Activated T-cell treated with anti-CD3 and anti-CD28 coated beads, Interleukin-2, amount 50 U/mL, for 24 hours (primary cell): ENCODE results near the gene THBS3.
"Not testable (repeated sequence)": the region's sequence is repeated elsewhere in the genome, so short reads cannot be mapped to it uniquely, and the experiment has no call there.

ENCODE experiments used
- DNase-seq: peaks from one replicate; pipeline ENCODE4 v3.0.0-alpha.2; 2020
- H3K27ac Mint-ChIP-seq: 2 replicates; pipeline ENCODE4 v1.8.0; 2020; ENCODE audit warnings: mild to moderate bottlenecking, mixed read lengths
- H3K27me3 Mint-ChIP-seq: 2 replicates; pipeline ENCODE4 v1.8.0; 2020; ENCODE audit warnings: mixed read lengths
- H3K36me3 Mint-ChIP-seq: 2 replicates; pipeline ENCODE4 v1.8.0; 2020; ENCODE audit warnings: low read depth, mixed read lengths
- H3K4me1 Mint-ChIP-seq: 2 replicates; pipeline ENCODE4 v1.8.0; 2020; ENCODE audit warnings: low read depth, mixed read lengths
- H3K4me3 Mint-ChIP-seq: 2 replicates; pipeline ENCODE4 v1.8.0; 2020; ENCODE audit warnings: mild to moderate bottlenecking, moderate library complexity, mixed read lengths
- H3K9me3 Mint-ChIP-seq: 2 replicates; pipeline ENCODE4 v1.8.0; 2020; ENCODE audit warnings: mixed read lengths

Gene THBS3

DNA sequence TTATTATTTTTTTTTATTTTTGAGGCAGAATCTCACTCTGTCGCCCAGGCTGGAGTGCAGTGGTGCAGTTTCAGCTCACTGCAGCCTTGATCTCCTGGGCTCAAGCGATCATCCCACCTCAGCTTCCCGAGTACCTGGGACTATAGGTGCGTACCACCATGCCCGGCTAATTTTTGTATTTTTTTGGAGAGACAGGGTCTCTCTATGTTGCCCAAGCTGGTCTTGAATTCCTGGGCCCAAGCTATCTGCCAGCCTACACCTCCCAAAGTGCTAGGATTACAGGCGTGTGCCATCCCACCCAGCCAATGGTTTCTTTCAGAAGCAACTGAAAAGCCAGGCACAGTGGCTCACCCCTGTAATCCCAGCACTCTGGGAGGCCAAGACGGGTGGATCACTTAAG lies 36.9 kb downstream of the THBS3 start:
- peaks cover 50% of the 10 kb centered on the region for H3K36me3 Mint-ChIP-seq
- DNase-seq, result peak; percentile 12
- H3K27ac Mint-ChIP-seq, result peak overlapping the region; percentile 97
- H3K4me1 Mint-ChIP-seq, result peaks cover 56% of the 10 kb centered on the region
- no peaks in the 10 kb centered on the region for H3K9me3 Mint-ChIP-seq
- no peak overlapping the region for H3K4me3 Mint-ChIP-seq
- H3K27me3 Mint-ChIP-seq, result no peaks in the 10 kb centered on the region

DNA sequence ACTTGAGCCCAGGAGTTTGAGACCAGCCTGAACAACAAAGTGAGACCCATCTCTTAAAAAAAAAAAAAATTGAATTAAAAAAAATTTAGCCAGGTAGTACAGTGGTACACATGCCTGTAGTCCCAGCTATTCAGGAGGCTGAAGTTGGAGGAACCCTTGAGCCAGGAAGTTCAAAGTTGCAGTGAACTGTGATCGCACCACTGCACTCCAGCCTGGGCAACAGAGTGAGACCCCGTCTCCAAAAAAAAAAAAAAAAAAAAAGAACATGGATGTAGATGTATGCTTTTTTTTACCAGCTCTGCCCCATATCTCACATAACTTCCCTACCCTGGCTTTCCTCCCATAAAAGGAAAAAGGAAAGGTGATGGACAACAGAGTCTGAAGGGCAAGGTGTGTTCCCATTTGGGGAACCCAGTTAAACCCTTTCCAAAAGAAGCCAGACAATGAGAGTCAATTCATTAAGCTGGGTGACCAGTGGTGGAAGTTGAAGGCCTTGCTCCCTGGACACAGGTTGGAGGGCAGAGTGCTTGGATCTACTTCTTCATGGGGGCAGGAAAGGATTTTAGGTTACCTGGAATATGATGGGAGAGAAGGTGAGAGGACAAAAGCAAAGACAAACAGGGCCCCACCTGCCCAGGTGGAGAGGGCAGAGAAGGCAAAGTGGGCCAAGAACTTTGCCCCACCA lies 37.5 kb downstream of the THBS3 start:
- no peaks in the 10 kb centered on the region for H3K9me3 Mint-ChIP-seq
- peaks cover 50% of the 10 kb centered on the region for H3K36me3 Mint-ChIP-seq
- H3K27ac Mint-ChIP-seq, result peak overlapping the region; percentile 54
- no peaks in the 10 kb centered on the region for H3K27me3 Mint-ChIP-seq
- peak; percentile 5 for DNase-seq
- no peak overlapping the region for H3K4me3 Mint-ChIP-seq
- H3K4me1 Mint-ChIP-seq, result peaks cover 51% of the 10 kb centered on the region

DNA sequence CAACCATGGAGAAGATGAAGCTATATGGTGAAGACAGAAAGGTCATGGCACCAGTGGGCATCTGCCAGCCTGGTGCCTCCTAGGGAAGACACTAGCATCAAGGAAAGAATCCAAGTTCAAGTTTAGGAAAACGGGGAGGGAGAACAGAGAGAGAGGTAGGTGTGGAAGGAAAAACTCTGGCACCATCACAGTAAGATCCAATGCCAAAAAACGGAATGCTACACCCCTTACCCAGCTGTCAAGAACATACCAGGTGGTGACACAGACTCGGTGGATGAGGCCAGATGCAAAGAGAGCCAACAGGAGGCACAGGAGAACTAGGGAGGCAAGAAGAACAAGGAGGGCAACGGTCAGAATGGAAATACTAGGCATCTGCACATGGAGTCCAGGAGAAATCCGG lies 38.2 kb downstream of the THBS3 start:
- Mint-ChIP-seq H3K4me3 (no peak overlapping the region), H3K9me3 (no peaks in the 10 kb centered on the region), H3K27me3 (no peaks in the 10 kb centered on the region), H3K36me3 (peaks cover 50% of the 10 kb centered on the region), H3K27ac (peak overlapping the region; percentile 16), H3K4me1 (peaks cover 45% of the 10 kb centered on the region)
- peak; percentile 20 for DNase-seq

DNA sequence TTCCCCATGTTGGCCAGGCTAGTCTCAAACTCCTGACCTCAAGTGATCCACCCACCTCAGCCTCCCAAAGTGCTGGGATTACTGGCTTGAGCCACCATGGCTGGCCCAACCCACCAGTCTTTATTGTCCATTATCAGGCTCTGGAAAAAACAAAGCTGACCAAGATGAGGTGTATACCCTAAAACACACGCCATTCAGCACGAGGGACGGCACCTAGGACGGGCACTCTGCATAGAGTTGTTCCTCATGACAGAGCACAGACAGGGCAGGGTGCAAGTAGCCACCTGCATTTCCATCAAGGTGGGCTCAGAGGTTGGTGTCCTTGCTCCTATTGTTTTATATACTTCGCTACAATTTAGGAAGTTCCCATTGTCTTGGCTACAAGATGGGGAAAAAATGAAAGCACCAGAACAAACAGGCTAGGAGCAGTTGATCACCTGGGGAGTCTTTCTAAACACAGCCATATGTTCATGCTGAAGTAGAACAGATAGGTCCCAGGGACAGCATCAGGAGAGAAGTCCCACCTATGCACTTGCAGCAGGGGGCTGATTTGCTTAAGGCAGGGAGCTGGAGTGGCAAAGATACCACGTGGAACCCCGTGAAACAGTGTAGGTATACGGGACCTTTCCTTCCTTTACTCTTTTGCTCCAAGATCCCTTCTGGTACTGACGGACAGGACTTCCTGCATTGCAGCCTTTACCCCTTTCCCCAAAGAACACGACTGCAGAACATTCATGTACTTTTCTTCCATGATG lies 39.1 kb downstream of the THBS3 start:
- no peak overlapping the region for H3K4me3 Mint-ChIP-seq
- DNase-seq, result peak; percentile 26
- no peak overlapping the region for H3K27ac Mint-ChIP-seq
- peaks cover 46% of the 10 kb centered on the region for H3K36me3 Mint-ChIP-seq
- no peaks in the 10 kb centered on the region for H3K9me3 Mint-ChIP-seq
- no peaks in the 10 kb centered on the region for H3K27me3 Mint-ChIP-seq
- peaks cover 39% of the 10 kb centered on the region for H3K4me1 Mint-ChIP-seq

DNA sequence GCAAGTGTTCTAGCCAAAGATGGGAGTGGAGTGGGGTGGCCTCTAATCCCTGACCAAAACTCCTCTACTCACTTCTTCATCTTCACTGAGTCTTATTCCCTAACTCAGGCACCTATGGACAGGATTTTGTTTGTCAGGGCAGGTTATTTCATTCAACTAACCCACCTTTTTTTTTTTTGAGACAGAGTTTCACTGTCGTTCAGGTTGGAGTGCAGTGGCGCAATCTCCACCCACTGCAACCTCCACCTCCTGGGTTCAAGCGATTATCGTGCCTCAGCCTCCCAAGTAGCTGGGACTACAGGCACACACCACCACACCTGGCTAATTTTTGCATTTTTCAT lies 39.6 kb downstream of the THBS3 start:
- Mint-ChIP-seq H3K27ac (peak overlapping the region; percentile 71), H3K36me3 (peaks cover 46% of the 10 kb centered on the region), H3K4me1 (peaks cover 33% of the 10 kb centered on the region)
- H3K4me3 Mint-ChIP-seq, DNase-seq, H3K9me3 Mint-ChIP-seq, H3K27me3 Mint-ChIP-seq: not testable (repeated sequence)

DNA sequence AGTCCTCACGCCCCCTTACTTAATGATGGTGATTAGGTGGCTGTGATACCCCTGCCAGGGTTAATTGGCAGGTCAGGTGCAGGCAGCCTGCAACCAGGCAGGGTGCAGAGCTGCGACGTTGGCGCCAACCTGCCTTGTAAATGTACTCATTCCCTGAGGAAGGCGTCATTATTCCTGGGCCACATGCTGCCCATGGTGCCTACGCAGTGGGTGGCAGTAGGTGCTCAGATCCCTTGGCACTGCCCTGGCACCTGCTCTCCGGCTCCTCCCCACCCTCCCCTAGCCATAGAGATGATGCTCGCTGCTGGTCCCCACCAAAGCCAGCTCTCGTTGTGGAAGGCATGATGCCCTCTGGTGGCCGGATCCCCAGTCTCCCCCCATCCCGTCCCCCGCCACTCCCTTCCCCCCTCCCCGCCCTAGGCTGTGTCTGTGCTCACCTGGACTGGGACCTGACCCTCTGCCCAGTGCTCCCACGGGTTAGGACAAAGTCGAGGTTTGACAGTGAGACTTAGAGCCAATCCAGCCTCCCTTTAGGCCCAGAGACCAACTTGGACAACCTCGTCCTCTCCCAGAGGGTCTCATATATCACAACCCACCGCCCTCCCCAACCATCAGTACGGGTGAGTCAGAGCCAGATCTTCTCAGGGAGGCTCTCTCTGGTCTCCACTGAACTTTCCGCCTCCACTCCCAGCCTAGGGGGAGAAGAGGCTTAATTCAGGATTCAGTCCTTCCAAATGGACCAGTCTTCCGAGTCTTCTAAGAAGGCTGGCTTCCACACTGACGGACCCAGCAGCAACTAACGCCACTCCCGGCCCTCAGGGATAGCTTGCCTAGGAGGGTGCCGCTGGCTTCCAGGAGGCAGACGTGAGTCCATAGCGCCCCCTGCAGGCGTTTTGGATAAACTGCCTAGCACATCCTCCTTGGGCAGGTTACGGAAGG lies 40.3 kb downstream of the THBS3 start:
- peaks cover 39% of the 10 kb centered on the region for H3K36me3 Mint-ChIP-seq
- H3K4me1 Mint-ChIP-seq, result peaks cover 32% of the 10 kb centered on the region
- H3K4me3 Mint-ChIP-seq, result peak overlapping the region; percentile 53
- peak; percentile 89 for DNase-seq
- no peaks in the 10 kb centered on the region for H3K9me3 Mint-ChIP-seq
- H3K27ac Mint-ChIP-seq, result peak overlapping the region; percentile 71
- no peaks in the 10 kb centered on the region for H3K27me3 Mint-ChIP-seq

DNA sequence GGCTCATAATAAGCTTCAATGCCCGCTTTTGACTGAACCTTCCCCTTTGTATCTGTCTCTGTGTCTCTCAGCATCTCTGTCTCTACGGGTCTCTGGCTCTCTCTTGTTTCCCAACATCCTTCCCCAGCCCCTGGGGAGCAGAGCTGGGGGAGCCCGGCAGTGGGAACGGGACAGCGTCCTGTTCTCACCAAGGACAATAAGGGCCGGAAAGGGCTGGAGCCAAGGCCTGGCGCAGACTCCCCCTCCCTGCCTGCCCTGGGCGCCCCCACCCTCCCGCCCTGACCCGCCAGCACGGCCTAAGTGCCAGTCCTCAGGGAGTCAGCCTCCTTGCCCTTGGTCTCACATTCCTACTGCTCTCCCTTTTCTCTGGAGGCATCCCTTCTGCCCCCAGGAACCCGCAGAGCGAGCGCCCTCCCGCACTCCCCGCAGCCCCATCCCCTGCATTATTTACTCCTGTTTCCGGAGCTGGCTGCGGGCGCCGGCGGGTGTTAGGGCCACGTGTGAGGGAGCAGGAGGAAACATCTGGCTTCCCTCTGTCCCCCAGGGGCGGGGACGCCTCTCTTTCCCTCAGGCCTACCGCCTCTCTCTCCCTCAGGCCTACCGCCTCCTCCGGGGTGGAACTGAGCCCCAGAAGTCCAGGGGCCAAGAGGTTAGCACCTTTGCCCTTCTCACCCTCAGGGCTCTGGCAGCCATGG lies 41.1 kb downstream of the THBS3 start:
- peaks cover 24% of the 10 kb centered on the region for H3K4me1 Mint-ChIP-seq
- no peaks in the 10 kb centered on the region for H3K9me3 Mint-ChIP-seq
- DNase-seq, result no peak
- peak overlapping the region; percentile 12 for H3K4me3 Mint-ChIP-seq
- H3K36me3 Mint-ChIP-seq, result peaks cover 31% of the 10 kb centered on the region
- no peak overlapping the region for H3K27ac Mint-ChIP-seq
- no peaks in the 10 kb centered on the region for H3K27me3 Mint-ChIP-seq

DNA sequence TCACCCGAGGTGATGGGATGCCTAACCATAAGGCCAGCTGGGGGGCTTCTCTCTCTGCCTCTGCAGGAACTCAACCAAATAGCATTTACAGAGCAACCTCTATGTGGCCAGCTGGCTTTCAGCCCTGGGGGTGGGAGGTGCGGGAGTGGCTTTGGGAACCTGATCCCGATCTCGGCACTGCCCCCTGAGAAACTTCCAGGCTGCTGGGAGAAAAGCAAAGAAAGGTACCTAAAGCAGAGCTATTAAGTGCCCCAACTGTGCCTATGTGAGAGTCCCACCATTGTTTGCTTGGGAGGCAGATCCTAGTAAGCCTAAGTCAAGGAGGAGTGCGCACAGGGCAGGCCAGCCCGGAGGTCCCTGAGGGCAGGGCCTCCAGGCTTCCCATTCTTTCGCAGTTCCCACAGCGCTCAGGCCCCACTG lies 41.6 kb downstream of the THBS3 start:
- H3K36me3 Mint-ChIP-seq, result peaks cover 25% of the 10 kb centered on the region
- no peak overlapping the region for H3K4me3 Mint-ChIP-seq
- H3K4me1 Mint-ChIP-seq, result peaks cover 19% of the 10 kb centered on the region
- DNase-seq, result no peak
- no peak overlapping the region for H3K27ac Mint-ChIP-seq
- no peaks in the 10 kb centered on the region for H3K27me3 Mint-ChIP-seq
- H3K9me3 Mint-ChIP-seq, result no peaks in the 10 kb centered on the region

DNA sequence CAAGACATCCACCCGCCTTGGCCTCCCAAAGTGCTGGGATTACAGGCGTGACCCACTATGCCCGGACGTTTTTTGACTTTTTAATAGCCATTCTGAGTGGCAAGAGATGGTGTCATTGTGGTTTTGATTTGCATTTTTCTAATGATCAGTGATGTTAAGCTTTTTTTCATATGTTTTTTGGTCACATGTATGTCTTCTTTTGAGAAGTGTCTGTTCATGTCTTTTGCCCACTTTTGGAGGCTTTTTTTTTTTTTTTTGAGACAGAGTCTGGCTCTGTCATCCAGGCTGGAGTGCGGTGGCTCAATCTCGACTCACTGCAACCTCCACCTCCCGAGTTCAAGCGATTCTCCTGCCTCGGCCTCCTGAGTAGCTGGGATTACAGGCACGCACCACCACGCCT lies 43.1 kb downstream of the THBS3 start:
- H3K9me3 Mint-ChIP-seq, H3K27ac Mint-ChIP-seq, H3K27me3 Mint-ChIP-seq, H3K4me3 Mint-ChIP-seq, DNase-seq: not testable (repeated sequence)
- Mint-ChIP-seq H3K4me1 (peaks cover 16% of the 10 kb centered on the region), H3K36me3 (peaks cover 16% of the 10 kb centered on the region)

DNA sequence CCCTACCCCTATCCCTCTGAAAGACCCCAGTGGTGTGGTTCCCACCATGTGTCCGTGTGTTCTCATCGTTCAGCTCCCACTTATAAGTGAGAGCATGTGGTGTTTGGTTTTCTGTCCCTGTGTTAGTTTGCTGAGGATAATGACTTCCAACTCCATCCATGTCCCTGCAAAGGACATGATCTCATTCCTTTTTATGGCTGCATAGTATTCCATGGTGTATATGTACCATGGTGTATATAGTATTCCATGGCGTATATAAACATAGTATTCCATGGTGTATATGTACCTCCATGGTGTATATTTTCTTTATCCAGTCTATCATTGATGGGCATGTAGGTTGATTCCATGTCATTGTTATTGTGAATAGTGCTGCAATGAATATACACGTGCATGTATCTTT lies 43.9 kb downstream of the THBS3 start:
- not testable (repeated sequence) for H3K27me3 Mint-ChIP-seq, H3K36me3 Mint-ChIP-seq, H3K27ac Mint-ChIP-seq, H3K4me3 Mint-ChIP-seq, DNase-seq, H3K9me3 Mint-ChIP-seq
- peaks cover 12% of the 10 kb centered on the region for H3K4me1 Mint-ChIP-seq

DNA sequence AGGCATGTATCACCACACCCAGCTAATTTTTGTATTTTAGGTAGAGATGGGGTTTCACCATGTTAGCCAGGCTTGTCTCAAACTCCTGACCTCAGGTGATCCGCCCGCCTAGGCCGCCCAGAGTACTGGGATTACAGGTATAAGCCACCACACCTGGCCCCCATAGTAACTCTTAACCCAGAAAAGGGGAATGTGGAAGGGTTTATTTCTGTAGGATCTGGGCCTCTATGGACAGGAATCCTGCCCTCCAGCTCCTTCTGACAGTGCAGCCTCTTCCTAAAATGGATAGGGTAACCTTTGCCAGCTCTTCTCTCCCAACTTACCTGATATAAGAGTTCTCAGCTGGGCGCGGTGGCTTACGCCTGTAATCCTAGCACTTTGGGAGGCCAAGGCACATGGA lies 45.1 kb downstream of the THBS3 start:
- not testable (repeated sequence) for DNase-seq, H3K36me3 Mint-ChIP-seq, H3K9me3 Mint-ChIP-seq, H3K27ac Mint-ChIP-seq, H3K4me1 Mint-ChIP-seq, H3K4me3 Mint-ChIP-seq, H3K27me3 Mint-ChIP-seq

DNA sequence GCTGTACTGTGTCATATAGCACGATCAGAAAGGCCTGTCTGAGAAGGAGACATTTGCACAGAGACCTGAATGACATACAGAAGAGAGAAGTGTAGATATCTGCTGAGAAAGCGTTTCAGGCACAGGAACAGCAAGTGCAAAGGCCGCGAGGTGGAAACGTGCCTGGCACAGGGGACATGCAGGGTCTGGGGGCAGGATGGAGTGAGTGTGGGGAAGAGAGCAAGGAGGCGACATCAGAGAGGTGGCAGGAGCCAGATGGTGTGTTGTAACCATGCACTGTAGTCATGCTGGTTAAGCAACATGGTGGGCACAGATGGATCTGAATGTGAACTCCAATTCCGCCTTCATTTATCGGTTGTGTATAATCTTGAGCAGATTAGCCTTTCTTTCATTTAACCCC lies 47.6 kb downstream of the THBS3 start:
- no peaks in the 10 kb centered on the region for H3K36me3 Mint-ChIP-seq
- no peak for DNase-seq
- no peak overlapping the region for H3K27ac Mint-ChIP-seq
- H3K4me3 Mint-ChIP-seq, result no peak overlapping the region
- no peaks in the 10 kb centered on the region for H3K9me3 Mint-ChIP-seq
- H3K27me3 Mint-ChIP-seq, result no peaks in the 10 kb centered on the region
- no peaks in the 10 kb centered on the region for H3K4me1 Mint-ChIP-seq

DNA sequence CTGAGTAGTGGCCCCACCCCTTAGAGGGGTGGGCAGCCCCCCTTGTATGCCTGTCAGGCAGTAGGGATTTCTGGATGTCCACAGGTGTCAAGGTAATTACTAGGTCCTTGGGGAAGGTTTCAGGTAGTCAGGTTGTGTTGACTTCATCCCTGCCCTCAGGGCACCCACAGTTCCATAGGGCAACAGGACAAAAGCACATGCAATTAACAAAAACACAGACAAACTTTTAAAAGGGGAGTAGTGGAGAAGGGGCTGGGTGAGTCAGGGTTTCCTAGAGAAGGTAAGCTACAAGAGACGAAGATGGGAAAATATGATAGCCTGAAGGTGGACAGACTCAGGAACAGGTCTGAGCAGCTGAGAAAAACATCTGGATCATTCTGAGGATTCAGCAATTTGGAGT lies 48.7 kb downstream of the THBS3 start:
- no peaks in the 10 kb centered on the region for H3K9me3 Mint-ChIP-seq
- no peak for DNase-seq
- no peaks in the 10 kb centered on the region for H3K27me3 Mint-ChIP-seq
- no peak overlapping the region for H3K4me3 Mint-ChIP-seq
- H3K36me3 Mint-ChIP-seq, result no peaks in the 10 kb centered on the region
- H3K4me1 Mint-ChIP-seq, result no peaks in the 10 kb centered on the region
- H3K27ac Mint-ChIP-seq, result no peak overlapping the region

DNA sequence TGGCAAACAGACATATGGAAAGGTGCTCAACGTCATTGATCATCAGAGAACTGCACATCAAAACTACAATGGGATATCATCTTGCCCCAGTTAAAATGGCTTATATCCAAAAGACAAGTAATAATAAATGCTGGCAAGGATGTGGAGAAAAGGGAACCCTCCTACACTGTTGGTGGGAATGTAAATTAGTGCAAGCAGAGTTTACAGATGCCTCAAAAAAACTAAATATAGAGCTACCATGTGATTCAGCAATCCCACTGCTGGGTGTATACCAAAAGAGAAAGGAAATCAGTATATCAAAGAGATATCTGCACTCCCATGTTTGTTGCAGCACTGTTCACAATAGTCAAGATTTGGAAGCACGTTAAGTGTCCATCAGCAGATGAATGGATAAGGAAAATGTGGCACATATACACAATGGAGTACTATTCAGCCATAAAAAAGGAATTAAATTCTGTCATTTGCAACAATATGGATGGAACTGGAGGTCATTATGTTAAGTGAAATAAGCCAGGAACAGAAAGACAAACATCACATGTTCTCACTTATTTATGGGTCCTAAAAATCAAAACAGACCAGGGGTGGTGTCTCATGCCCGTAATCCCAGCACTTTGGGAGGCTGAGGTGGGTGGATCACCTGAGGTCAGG lies 51.6 kb downstream of the THBS3 start:
- not testable (repeated sequence) for DNase-seq, H3K9me3 Mint-ChIP-seq, H3K27ac Mint-ChIP-seq, H3K4me3 Mint-ChIP-seq, H3K36me3 Mint-ChIP-seq, H3K27me3 Mint-ChIP-seq, H3K4me1 Mint-ChIP-seq
